ENCODE results near the gene RTEL1.
A peak's percentile ranks its signal among the peaks of the same experiment; 100 is the strongest.

RTEL1 gene

DNA sequence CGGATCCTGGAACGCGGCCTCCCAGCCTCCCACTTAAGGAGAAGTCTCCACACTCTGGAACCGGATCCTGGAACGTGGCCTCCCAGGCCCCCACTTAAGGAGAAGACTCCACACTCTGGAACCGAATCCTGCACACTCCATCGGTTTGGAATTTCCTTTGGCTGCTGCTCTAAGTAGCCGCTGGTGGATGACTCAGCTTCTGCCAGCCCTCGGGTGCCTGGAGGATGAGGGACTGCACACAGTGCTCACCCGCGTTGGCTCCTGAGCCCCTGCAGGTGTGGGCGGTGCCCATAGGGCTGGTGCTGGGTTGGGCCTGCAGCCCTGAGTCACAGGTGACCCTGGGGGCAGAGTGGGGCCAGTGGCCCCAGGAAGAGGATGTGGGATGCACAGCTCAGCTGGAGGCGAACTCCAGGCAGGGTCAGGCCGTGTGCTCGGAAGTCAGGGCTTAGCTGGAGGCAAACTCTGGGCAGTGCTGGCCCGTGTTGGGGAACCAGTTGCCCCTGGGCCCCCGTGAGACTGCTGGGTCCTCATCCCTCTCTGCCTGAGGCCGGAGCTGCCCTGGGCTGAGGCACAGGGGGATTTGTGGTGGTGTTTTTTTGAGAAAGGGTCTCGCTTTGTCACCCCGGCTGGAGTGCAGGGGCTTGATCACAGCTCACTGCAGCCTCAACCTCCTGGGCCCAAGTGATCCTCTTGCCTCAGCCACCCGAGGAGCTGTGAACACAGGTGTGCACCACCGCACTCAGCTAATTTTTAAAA, 24.4 kb downstream of the RTEL1 start:
- Histone ChIP-seq H3K36me3 (peaks cover 0 to 35% (median 22%) of the 10 kb centered on the region in 3 donors), H3K27me3 (no peaks in the 10 kb centered on the region), H3K9me3 (no peaks in the 10 kb centered on the region), H3K4me3 (no peak overlapping the region), H3K27ac (peak overlapping the region; percentile 69 to 90), H3K4me1 (peaks cover 10 to 41% (median 37%) of the 10 kb centered on the region in 4 donors)
- TF ChIP-seq, protein P1, sequence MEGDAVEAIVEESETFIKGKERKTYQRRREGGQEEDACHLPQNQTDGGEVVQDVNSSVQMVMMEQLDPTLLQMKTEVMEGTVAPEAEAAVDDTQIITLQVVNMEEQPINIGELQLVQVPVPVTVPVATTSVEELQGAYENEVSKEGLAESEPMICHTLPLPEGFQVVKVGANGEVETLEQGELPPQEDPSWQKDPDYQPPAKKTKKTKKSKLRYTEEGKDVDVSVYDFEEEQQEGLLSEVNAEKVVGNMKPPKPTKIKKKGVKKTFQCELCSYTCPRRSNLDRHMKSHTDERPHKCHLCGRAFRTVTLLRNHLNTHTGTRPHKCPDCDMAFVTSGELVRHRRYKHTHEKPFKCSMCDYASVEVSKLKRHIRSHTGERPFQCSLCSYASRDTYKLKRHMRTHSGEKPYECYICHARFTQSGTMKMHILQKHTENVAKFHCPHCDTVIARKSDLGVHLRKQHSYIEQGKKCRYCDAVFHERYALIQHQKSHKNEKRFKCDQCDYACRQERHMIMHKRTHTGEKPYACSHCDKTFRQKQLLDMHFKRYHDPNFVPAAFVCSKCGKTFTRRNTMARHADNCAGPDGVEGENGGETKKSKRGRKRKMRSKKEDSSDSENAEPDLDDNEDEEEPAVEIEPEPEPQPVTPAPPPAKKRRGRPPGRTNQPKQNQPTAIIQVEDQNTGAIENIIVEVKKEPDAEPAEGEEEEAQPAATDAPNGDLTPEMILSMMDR (IDR thresholded peaks at IDR 0.05): no peak
- DNase-seq: peak; percentile 81 to 94
- intact Hi-C loops (cut with DNase I; ENCODE audit: low total_unique reads): no loop called here

- peaks cover 10 to 56% (median 43%) of the 10 kb centered on the region in 4 donors for H3K4me1 ChIP-seq
- H3K27ac ChIP-seq: peak overlapping the region; percentile 57 to 69
- intact Hi-C loops (cut with DNase I; ENCODE audit: low total_unique reads): no loop called here
- no peaks in the 10 kb centered on the region for H3K9me3 ChIP-seq
- TF ChIP-seq, protein P1 (IDR thresholded peaks at IDR 0.05): no peak
- DNase-seq: no peak
- no peaks in the 10 kb centered on the region for H3K27me3 ChIP-seq
- no peak overlapping the region for H3K4me3 ChIP-seq
- H3K36me3 ChIP-seq: peaks cover 0 to 18% (median 4%) of the 10 kb centered on the region in 3 donors
Measured at GRCh38 chr20:63685269-63686026, 27.3 kb downstream of the RTEL1 start.

DNA sequence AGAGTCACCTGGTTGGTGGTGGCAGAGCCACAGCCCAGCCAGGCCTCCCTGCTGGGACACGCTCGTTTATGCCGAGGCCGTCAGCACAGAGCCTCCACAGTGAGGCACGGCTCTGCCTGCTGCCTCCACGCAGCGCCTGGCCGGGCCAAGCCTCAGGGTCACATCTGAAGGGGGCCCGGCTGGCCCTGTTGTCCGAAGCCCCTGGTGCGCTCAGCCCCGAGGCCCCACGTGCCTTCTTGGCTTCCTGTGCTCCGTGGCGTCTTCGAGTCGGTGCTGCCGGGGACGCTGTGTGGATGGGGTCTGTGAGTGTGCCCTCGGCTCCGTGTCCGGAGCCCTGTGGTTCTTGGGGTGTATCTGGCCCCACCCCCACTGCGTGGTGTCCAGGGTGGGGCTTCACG, 28.0 kb downstream of the RTEL1 start:
- H3K4me1 ChIP-seq: peaks cover 10 to 56% (median 43%) of the 10 kb centered on the region in 4 donors
- no peaks in the 10 kb centered on the region for H3K9me3 ChIP-seq
- TF ChIP-seq, protein P1 (IDR thresholded peaks at IDR 0.05): no peak
- DNase-seq: no peak
- intact Hi-C loops (cut with DNase I; ENCODE audit: low total_unique reads): no loop called here
- peaks cover 0 to 14% (median 4%) of the 10 kb centered on the region in 3 donors for H3K36me3 ChIP-seq
- H3K27ac ChIP-seq: peak overlapping the region; percentile 57 to 69
- no peak overlapping the region for H3K4me3 ChIP-seq
- H3K27me3 ChIP-seq: no peaks in the 10 kb centered on the region

DNA sequence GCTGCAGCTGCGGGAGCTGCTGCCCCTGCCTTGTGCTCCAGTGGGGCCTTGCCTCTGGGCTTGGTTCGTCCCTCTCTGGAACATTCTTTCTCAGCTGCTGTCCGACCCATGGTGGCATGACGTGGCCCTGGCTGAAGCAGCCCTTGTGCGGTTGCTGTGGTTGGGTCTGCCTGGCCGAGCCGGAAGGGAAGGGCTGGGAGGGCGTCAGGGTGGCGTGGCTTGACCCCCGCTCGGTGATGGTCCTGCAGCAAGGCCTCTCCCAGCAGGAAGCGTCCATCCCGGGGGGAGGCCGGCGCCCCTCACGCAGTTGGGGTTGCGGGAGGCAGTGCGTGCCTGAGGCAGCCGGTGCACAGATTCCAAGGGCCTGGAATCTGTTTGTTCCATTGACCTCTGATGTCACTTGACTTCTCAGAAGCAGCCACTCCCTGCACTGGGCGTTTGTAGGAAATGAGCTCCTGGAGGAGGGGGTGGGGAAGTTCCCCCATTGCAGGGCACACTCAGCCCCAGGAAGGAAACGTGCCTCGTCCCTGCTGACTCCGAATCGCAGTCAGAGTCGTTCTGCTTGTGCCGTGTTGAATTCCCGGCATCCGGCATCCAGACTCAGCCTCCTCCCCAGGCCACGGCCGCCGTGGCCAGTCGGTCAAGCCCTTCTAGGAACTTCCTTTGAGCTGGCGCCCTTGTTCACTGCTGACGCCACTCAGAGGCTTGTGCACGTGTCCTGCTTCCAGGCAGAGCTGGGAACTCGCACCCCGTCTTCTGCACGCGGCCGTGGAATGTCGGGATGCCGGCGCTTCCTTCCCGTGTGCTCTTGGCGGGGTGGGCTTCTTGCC, 28.6 kb downstream of the RTEL1 start:
- TF ChIP-seq, protein P1 (IDR thresholded peaks at IDR 0.05): no peak
- Histone ChIP-seq H3K27me3 (no peaks in the 10 kb centered on the region), H3K4me3 (peak overlapping the region in 1 of 2 donors; percentile 16), H3K4me1 (peaks cover 10 to 51% (median 38%) of the 10 kb centered on the region in 4 donors), H3K36me3 (peaks cover 0 to 14% (median 4%) of the 10 kb centered on the region in 3 donors), H3K27ac (peak overlapping the region; percentile 57 to 69), H3K9me3 (no peaks in the 10 kb centered on the region)
- intact Hi-C loops (cut with DNase I; ENCODE audit: low total_unique reads): no loop called here
- DNase-seq: peak; percentile 84

GRCh38 chr20:63687419-63688178, 29.5 kb downstream of the RTEL1 start:
- H3K4me3 ChIP-seq: no peak overlapping the region
- DNase-seq: no peak
- peaks cover 0 to 18% (median 4%) of the 10 kb centered on the region in 3 donors for H3K36me3 ChIP-seq
- H3K27me3 ChIP-seq: no peaks in the 10 kb centered on the region
- peak overlapping the region; percentile 57 to 69 for H3K27ac ChIP-seq
- TF ChIP-seq, protein P1 (IDR thresholded peaks at IDR 0.05): no peak
- H3K4me1 ChIP-seq: peaks cover 10 to 42% (median 29%) of the 10 kb centered on the region in 4 donors
- H3K9me3 ChIP-seq: no peaks in the 10 kb centered on the region
- intact Hi-C loops (cut with DNase I; ENCODE audit: low total_unique reads): no loop called here
